Measurements from ENCODE around the gene APC.

GRCh38 chr5:112784726-112785125 is 47.0 kb downstream of the APC start:
- TF ChIP-seq CTCF (conservative IDR thresholded peaks at IDR 0.05) (no peak), ZFX (IDR thresholded peaks at IDR 0.05) (no peak)
